Measurements from ENCODE around the gene MLX. TPM values are rescaled to one million over a fixed set of nuclear protein-coding genes. Genes with fewer than 3 reads are reported as not detected.
"Not testable (repeated sequence)": the region's sequence is repeated elsewhere in the genome, so short reads cannot be mapped to it uniquely, and the experiment has no call there.

MLX gene
- total RNA-seq, 1 donor = 22.0 TPM

GRCh38 chr17:42545755-42546505 is 21.0 kb upstream of the MLX start:
- peaks cover 19% of the 10 kb centered on the region for H3K4me1 ChIP-seq (ENCODE audit: insufficient read depth, low read length)
- H3K4me3 ChIP-seq (ENCODE audit: low read length); H3K27me3 ChIP-seq (ENCODE audit: insufficient read depth, low read length); H3K9me3 ChIP-seq (ENCODE audit: low read depth, low read length): not testable (repeated sequence)

- Histone ChIP-seq H3K27me3 (ENCODE audit: insufficient read depth, low read length) (peaks cover 8% of the 10 kb centered on the region), H3K4me1 (ENCODE audit: insufficient read depth, low read length) (peaks cover 12% of the 10 kb centered on the region), H3K4me3 (ENCODE audit: low read length) (no peak overlapping the region), H3K9me3 (ENCODE audit: low read depth, low read length) (no peaks in the 10 kb centered on the region)
These were observed 19.9 kb upstream of the MLX start for GRCh38 chr17:42547001-42547461.

- H3K4me1 ChIP-seq (ENCODE audit: insufficient read depth, low read length) = peaks cover 12% of the 10 kb centered on the region
- H3K9me3 ChIP-seq (ENCODE audit: low read depth, low read length) = no peaks in the 10 kb centered on the region
- H3K4me3 ChIP-seq (ENCODE audit: low read length) = no peak overlapping the region
- H3K27me3 ChIP-seq (ENCODE audit: insufficient read depth, low read length) = peaks cover 8% of the 10 kb centered on the region
These were observed 19.2 kb upstream of the MLX start for GRCh38 chr17:42547698-42548069.

GRCh38 chr17:42548070-42548837 is 18.6 kb upstream of the MLX start:
- Histone ChIP-seq H3K4me3 (ENCODE audit: low read length) (no peak overlapping the region), H3K27me3 (ENCODE audit: insufficient read depth, low read length) (peaks cover 8% of the 10 kb centered on the region), H3K9me3 (ENCODE audit: low read depth, low read length) (no peaks in the 10 kb centered on the region), H3K4me1 (ENCODE audit: insufficient read depth, low read length) (peaks cover 13% of the 10 kb centered on the region)

GRCh38 chr17:42548993-42549755 is 17.7 kb upstream of the MLX start:
- peaks cover 22% of the 10 kb centered on the region for H3K4me1 ChIP-seq (ENCODE audit: insufficient read depth, low read length)
- H3K4me3 ChIP-seq (ENCODE audit: low read length) = no peak overlapping the region
- peaks cover 8% of the 10 kb centered on the region for H3K27me3 ChIP-seq (ENCODE audit: insufficient read depth, low read length)
- H3K9me3 ChIP-seq (ENCODE audit: low read depth, low read length) = no peaks in the 10 kb centered on the region

- H3K4me3 ChIP-seq (ENCODE audit: low read length); H3K27me3 ChIP-seq (ENCODE audit: insufficient read depth, low read length): not testable (repeated sequence)
These were observed 14.2 kb upstream of the MLX start, which contains the start of gene HSD17B1 for GRCh38 chr17:42552736-42553135. TSS of gene HSD17B1 (plus strand) at chr17:42552923. CDS start at chr17:42552934, 11 bp downstream.

GRCh38 chr17:42553161-42553818 is 13.6 kb upstream of the MLX start:
- no peaks in the 10 kb centered on the region for H3K9me3 ChIP-seq (ENCODE audit: low read depth, low read length)
- H3K27me3 ChIP-seq (ENCODE audit: insufficient read depth, low read length) = peaks cover 5% of the 10 kb centered on the region
- H3K4me1 ChIP-seq (ENCODE audit: insufficient read depth, low read length) = peaks cover 29% of the 10 kb centered on the region
- no peak overlapping the region for H3K4me3 ChIP-seq (ENCODE audit: low read length)

More at GRCh38 chr17:42552736-42553135, 14.2 kb upstream of the MLX start, which contains the start of gene HSD17B1:
- H3K9me3 ChIP-seq (ENCODE audit: low read depth, low read length) = not testable (repeated sequence)
- H3K4me1 ChIP-seq (ENCODE audit: insufficient read depth, low read length) = peaks cover 34% of the 10 kb centered on the region

GRCh38 chr17:42553866-42554249 is 13.0 kb upstream of the MLX start:
- H3K27me3 ChIP-seq (ENCODE audit: insufficient read depth, low read length) = peaks cover 3% of the 10 kb centered on the region
- H3K4me1 ChIP-seq (ENCODE audit: insufficient read depth, low read length) = peaks cover 26% of the 10 kb centered on the region
- H3K4me3 ChIP-seq (ENCODE audit: low read length) = peak overlapping the region; percentile 68
- H3K9me3 ChIP-seq (ENCODE audit: low read depth, low read length) = no peaks in the 10 kb centered on the region

- Histone ChIP-seq H3K4me3 (ENCODE audit: low read length) (peak overlapping the region; percentile 68), H3K9me3 (ENCODE audit: low read depth, low read length) (no peaks in the 10 kb centered on the region), H3K27me3 (ENCODE audit: insufficient read depth, low read length) (no peaks in the 10 kb centered on the region), H3K4me1 (ENCODE audit: insufficient read depth, low read length) (peaks cover 22% of the 10 kb centered on the region)
These were observed 12.4 kb upstream of the MLX start for GRCh38 chr17:42554250-42555121.

- Histone ChIP-seq H3K9me3 (ENCODE audit: low read depth, low read length) (no peaks in the 10 kb centered on the region), H3K4me1 (ENCODE audit: insufficient read depth, low read length) (peaks cover 22% of the 10 kb centered on the region), H3K4me3 (ENCODE audit: low read length) (peak overlapping the region; percentile 68), H3K27me3 (ENCODE audit: insufficient read depth, low read length) (no peaks in the 10 kb centered on the region)
These were observed 11.7 kb upstream of the MLX start for GRCh38 chr17:42555122-42555622.

GRCh38 chr17:42555961-42556617 is 10.8 kb upstream of the MLX start:
- not testable (repeated sequence) for H3K27me3 ChIP-seq (ENCODE audit: insufficient read depth, low read length); H3K4me3 ChIP-seq (ENCODE audit: low read length)

GRCh38 chr17:42559075-42559474 is 7.8 kb upstream of the MLX start:
- no peaks in the 10 kb centered on the region for H3K9me3 ChIP-seq (ENCODE audit: low read depth, low read length)
- no peaks in the 10 kb centered on the region for H3K27me3 ChIP-seq (ENCODE audit: insufficient read depth, low read length)
- peaks cover 37% of the 10 kb centered on the region for H3K4me1 ChIP-seq (ENCODE audit: insufficient read depth, low read length)
- no peak overlapping the region for H3K4me3 ChIP-seq (ENCODE audit: low read length)

More at GRCh38 chr17:42555961-42556617, 10.8 kb upstream of the MLX start:
- H3K4me1 ChIP-seq (ENCODE audit: insufficient read depth, low read length) = peaks cover 22% of the 10 kb centered on the region
- not testable (repeated sequence) for H3K9me3 ChIP-seq (ENCODE audit: low read depth, low read length)

GRCh38 chr17:42560246-42560645 is 6.7 kb upstream of the MLX start:
- no peaks in the 10 kb centered on the region for H3K27me3 ChIP-seq (ENCODE audit: insufficient read depth, low read length)

More at GRCh38 chr17:42560246-42560645, 6.7 kb upstream of the MLX start:
- H3K9me3 ChIP-seq (ENCODE audit: low read depth, low read length) = no peaks in the 10 kb centered on the region
- no peak overlapping the region for H3K4me3 ChIP-seq (ENCODE audit: low read length)
- H3K4me1 ChIP-seq (ENCODE audit: insufficient read depth, low read length) = peaks cover 31% of the 10 kb centered on the region

All from mononuclear cell (primary cell).